GM12875 (cell line): ENCODE data around the gene CD72.

Source experiments
- H3K4me3 ChIP-seq: one replicate; pipeline ENCODE4 v1.5.1; 2011; ENCODE audit warnings: low read depth, low read length, control low read depth
- TF ChIP-seq, protein P1 (sequence below): IDR thresholded peaks from 2 replicates; pipeline ENCODE4 v1.5.1; 2011; ENCODE audit warnings: low read depth, mild to moderate bottlenecking, control low read depth, inconsistent platforms, low read length, moderate library complexity, borderline replicate concordance; ENCODE audit not compliant: insufficient read depth

Gene CD72

DNA sequence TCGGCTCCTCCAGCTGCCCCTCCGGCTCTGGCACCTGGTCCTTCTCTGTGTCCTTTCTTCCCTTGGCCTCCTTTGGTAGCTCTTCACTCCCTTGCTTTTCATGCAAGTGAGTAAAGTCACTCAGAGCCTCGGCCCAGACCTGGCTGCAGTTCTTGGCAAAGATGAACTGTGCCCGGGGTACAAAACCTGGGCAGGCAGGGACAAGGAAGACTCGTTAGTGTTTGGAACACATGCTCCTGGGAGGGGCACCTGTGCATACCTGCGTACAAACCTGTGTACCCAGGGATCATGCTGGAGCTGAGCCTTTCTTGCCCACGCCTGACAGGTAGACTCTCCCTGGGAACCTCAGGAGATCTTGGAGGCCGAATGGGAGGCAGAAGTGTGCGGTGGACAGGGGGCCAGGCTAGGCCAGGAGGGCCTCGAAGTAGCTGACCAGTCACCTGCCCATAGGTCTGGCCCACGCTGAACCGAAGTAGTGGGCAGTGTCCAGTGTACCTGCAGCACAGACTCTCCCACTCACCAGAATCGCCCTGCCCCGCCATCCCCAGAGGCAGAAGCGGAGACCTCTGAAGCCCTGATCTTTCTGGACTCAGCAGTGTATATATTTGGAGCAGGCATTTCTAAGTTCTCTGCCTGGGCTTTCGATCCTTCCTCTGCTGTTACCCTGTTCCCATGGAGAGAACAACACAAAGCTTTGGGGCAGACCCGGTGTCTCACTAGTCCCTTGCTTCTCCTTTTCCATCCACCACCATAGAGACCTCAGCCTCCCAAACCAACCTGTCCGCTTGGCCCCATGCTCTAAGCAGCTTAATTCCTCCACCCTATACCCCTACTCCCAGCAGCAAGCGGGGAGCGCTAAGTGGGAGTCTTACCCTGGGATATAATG, 55.1 kb downstream of the CD72 start:
- TF ChIP-seq, protein P1, sequence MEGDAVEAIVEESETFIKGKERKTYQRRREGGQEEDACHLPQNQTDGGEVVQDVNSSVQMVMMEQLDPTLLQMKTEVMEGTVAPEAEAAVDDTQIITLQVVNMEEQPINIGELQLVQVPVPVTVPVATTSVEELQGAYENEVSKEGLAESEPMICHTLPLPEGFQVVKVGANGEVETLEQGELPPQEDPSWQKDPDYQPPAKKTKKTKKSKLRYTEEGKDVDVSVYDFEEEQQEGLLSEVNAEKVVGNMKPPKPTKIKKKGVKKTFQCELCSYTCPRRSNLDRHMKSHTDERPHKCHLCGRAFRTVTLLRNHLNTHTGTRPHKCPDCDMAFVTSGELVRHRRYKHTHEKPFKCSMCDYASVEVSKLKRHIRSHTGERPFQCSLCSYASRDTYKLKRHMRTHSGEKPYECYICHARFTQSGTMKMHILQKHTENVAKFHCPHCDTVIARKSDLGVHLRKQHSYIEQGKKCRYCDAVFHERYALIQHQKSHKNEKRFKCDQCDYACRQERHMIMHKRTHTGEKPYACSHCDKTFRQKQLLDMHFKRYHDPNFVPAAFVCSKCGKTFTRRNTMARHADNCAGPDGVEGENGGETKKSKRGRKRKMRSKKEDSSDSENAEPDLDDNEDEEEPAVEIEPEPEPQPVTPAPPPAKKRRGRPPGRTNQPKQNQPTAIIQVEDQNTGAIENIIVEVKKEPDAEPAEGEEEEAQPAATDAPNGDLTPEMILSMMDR = no peak
- H3K4me3 ChIP-seq = no peak overlapping the region

DNA sequence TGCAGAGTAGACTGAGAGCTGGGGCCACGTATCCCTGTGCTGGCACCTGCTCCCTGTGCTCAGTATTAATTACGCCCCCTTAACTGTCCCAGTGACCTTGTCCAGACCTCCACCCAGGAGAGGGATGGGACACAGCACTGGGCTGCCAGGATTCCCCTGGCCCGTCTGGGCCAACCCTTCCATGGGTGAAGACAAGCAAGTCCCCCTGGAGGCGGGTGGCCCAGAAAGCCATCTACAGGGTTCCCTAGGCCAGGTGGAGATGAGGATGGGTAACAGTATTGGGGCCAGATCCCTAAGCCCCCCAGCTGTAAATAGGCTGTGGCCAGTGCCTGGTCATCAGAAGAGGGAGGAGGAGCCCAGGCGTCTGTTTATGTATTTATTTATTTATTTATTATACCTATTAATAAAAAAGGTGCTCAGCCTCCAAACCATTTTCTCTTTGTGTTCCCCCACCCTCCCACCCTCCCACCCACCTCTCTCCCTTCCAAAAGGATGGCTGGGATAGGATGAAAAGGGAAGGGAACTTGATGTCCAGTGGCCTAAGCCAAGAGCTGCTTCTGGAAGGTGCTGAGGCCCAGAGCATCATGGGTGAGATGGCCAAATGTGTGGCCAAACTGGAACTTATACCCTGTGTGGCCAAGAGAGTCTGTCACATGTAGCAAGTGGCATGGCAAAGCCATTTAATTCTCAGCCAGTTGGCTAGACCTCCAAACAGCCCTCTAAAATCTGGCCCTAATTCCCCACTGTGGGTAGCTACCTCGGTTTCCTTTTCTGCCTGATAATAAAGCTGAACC, 56.5 kb downstream of the CD72 start:
- TF ChIP-seq, protein P1 = no peak

DNA sequence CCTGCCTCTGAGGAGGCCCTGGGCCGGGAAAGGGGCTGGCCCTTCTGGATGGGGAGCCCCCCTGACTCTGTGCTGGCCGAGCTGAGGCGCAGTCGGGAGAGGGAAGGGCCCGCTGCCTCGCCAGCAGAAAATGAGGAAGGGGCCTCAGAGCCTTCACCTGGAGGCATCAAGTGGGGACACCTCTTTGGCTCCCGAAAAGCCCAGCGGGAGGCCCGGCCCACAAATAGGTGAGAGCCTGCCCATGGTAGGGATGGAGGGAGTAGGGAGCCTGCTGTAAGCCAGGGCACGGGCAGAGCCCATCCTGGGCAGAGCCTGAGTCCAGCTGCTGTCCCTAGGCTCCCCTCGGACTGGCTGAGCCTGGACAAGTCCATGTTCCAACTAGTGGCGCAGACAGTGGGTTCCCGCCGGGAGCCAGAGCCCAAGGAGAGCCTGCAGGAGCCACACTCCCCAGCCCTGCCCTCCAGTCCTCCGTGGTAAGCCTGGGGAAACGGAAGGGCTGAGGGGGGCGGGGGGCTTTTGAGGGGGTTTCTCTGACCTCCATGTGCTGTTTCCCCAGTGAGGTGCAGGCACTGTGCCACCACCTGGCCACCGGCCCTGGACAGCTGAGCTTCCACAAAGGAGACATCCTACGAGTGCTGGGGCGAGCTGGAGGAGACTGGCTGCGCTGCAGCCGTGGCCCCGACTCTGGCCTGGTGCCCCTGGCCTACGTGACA, 57.4 kb downstream of the CD72 start:
- TF ChIP-seq, protein P1 = no peak
- no peak overlapping the region for H3K4me3 ChIP-seq

More for the DNA sequence above, 56.5 kb downstream of the CD72 start:
- H3K4me3 ChIP-seq = no peak overlapping the region
